H1 (cell line): ENCODE measurements around the gene GPC4. TPM values are rescaled to one million over a fixed set of nuclear protein-coding genes. Genes with fewer than 3 reads are reported as not detected.

Source experiments
- EZH2 ChIP-seq: fragments of 200-600 bp; sonication (generic); IDR thresholded peaks from 2 replicates; pipeline ENCODE4 v1.7.1; 2012; ENCODE audit warnings: low read depth, mild to moderate bottlenecking, moderate library complexity, low read length, inconsistent platforms; ENCODE audit not compliant: severe bottlenecking
- FOSL1 ChIP-seq: IDR thresholded peaks from 2 replicates; pipeline ENCODE4 v1.6.1; 2011; ENCODE audit warnings: mild to moderate bottlenecking, low read depth, low read length, moderate library complexity; ENCODE audit not compliant: insufficient read depth
- GTF2F1 ChIP-seq: IDR thresholded peaks from 2 replicates; pipeline ENCODE4 v1.6.1; 2012; ENCODE audit warnings: low read depth, low read length, improper control_type of control experiment, borderline replicate concordance
- HDAC2 ChIP-seq, 2 experiments: fragments of 300-600 bp in 1 of 2; sonication (generic) in 1 of 2; IDR thresholded peaks; 2 replicates each; pipeline ENCODE4 v1.6.1; 2011 to 2012; ENCODE audit warnings: low read depth in 2 of 2, low read length in 2 of 2, mild to moderate bottlenecking in 2 of 2, moderate library complexity in 2 of 2, borderline replicate concordance in 1 of 2, inconsistent platforms in 1 of 2
- JUND ChIP-seq: IDR thresholded peaks from 2 replicates; pipeline ENCODE4 v1.6.1; 2011; ENCODE audit warnings: mild to moderate bottlenecking, improper control_type of control experiment, low read length
- polyA plus RNA-seq, 7 experiments: library from polyadenylated mRNA; depleted of rRNA in 3 of 7; stranded (reverse) in 5 of 7; unstranded in 2 of 7; fragments of >200 nt in 5 of 7; fragments of 200-250 nt in 2 of 7; gene quantifications; 1 replicate in 5 of 7; 2 replicates in 1 of 7; 4 replicates in 1 of 7; pipeline versions ENCODE4 v1.2.1 to v1.2.3, GENCODE V29; 2011 to 2013; ENCODE audit warnings: missing spikeins in 2 of 7, mixed read lengths in 2 of 7
- total RNA-seq: library from RNA; stranded (reverse); fragmentation: NEBNext Ultra II Directional; extraction: Animal tissue kit (Norgen Biotek cat#: 25700); gene quantifications from 2 replicates; pipeline ENCODE4 v1.2.1, GENCODE V29; 2021
- TF ChIP-seq, protein P1 (sequence below): IDR thresholded peaks from 2 replicates; pipeline ENCODE4 v1.6.1; 2011; ENCODE audit warnings: low read length, improper control_type of control experiment
- TF ChIP-seq, protein P2 (sequence below), 3 experiments: IDR thresholded peaks; 1 replicate in 2 of 3; 2 replicates in 1 of 3; pipeline versions ENCODE4 v1.5.1 to v1.6.1; 2011; ENCODE audit warnings: low read length in 3 of 3, mild to moderate bottlenecking in 3 of 3, inconsistent platforms in 2 of 3, low read depth in 1 of 3, moderate library complexity in 1 of 3; ENCODE audit not compliant: insufficient read depth in 1 of 3; ENCODE audit errors: control extremely low read depth in 1 of 3

Gene GPC4
- total and polyA plus RNA-seq, 2 of the 8 experiments (the other 6 are each of a cell fraction or from before 2014, with no cell fraction given), result 46.8 to 230 TPM

DNA sequence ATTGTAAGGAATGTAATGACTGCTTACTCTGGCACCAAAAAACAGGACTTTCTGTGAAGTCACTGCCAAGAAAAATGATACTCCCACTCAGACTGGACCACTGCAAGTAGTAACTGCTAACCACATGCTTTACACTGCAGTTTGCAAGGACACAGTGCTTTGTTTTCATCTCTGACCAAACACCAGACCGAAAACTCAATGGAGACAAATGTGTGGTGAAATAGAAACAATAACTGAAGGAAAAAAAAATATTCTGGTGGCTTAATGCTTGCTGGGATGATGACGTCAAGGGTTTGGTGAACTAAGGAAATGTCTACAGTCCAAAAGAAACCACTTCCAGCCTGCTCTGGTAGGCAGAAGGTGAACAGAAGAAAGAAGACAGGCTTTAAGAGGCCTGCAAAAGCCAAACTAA is 13.2 kb downstream of the GPC4 start (continued):
- TF ChIP-seq, protein P1, sequence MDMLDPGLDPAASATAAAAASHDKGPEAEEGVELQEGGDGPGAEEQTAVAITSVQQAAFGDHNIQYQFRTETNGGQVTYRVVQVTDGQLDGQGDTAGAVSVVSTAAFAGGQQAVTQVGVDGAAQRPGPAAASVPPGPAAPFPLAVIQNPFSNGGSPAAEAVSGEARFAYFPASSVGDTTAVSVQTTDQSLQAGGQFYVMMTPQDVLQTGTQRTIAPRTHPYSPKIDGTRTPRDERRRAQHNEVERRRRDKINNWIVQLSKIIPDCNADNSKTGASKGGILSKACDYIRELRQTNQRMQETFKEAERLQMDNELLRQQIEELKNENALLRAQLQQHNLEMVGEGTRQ, result no peak
- TF ChIP-seq GTF2F1, result no peak
- no peak for TF ChIP-seq JUND
- TF ChIP-seq, protein P2, sequence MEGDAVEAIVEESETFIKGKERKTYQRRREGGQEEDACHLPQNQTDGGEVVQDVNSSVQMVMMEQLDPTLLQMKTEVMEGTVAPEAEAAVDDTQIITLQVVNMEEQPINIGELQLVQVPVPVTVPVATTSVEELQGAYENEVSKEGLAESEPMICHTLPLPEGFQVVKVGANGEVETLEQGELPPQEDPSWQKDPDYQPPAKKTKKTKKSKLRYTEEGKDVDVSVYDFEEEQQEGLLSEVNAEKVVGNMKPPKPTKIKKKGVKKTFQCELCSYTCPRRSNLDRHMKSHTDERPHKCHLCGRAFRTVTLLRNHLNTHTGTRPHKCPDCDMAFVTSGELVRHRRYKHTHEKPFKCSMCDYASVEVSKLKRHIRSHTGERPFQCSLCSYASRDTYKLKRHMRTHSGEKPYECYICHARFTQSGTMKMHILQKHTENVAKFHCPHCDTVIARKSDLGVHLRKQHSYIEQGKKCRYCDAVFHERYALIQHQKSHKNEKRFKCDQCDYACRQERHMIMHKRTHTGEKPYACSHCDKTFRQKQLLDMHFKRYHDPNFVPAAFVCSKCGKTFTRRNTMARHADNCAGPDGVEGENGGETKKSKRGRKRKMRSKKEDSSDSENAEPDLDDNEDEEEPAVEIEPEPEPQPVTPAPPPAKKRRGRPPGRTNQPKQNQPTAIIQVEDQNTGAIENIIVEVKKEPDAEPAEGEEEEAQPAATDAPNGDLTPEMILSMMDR (IDR thresholded peaks at IDR 0.05; ENCODE audit: control extremely low read depth in 1 of 3, insufficient read depth in 1 of 3, low read depth in 1 of 3, low read length in 3 of 3), result no peak
- no peak for TF ChIP-seq FOSL1
- TF ChIP-seq EZH2, result no peak
- TF ChIP-seq HDAC2 (IDR thresholded peaks at IDR 0.05; ENCODE audit: borderline replicate concordance in 1 of 2, low read depth in 2 of 2, low read length in 2 of 2), result no peak
